Loucy (cell line): ENCODE results near the gene LRRTM2.

Source experiments
- EZH2phosphoT487 ChIP-seq: fragments of 200-600 bp; IDR thresholded peaks from 2 replicates; pipeline ENCODE4 v1.6.1; 2018; ENCODE audit warnings: antibody characterized with exemption, mild to moderate bottlenecking, moderate library complexity, borderline replicate concordance
- TF ChIP-seq, protein P1 (sequence below): fragments of 200-600 bp; sonication (generic); conservative IDR thresholded peaks from 2 replicates; pipeline ENCODE4 v1.5.1; 2014; ENCODE audit warnings: mild to moderate bottlenecking, antibody characterized with exemption, low read length

- TF ChIP-seq, protein P1, sequence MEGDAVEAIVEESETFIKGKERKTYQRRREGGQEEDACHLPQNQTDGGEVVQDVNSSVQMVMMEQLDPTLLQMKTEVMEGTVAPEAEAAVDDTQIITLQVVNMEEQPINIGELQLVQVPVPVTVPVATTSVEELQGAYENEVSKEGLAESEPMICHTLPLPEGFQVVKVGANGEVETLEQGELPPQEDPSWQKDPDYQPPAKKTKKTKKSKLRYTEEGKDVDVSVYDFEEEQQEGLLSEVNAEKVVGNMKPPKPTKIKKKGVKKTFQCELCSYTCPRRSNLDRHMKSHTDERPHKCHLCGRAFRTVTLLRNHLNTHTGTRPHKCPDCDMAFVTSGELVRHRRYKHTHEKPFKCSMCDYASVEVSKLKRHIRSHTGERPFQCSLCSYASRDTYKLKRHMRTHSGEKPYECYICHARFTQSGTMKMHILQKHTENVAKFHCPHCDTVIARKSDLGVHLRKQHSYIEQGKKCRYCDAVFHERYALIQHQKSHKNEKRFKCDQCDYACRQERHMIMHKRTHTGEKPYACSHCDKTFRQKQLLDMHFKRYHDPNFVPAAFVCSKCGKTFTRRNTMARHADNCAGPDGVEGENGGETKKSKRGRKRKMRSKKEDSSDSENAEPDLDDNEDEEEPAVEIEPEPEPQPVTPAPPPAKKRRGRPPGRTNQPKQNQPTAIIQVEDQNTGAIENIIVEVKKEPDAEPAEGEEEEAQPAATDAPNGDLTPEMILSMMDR: no peak
- TF ChIP-seq EZH2phosphoT487: no peak
Measured at GRCh38 chr5:138883211-138883610, 8.1 kb upstream of the LRRTM2 start.
